ENCODE results near the gene TPK1.
"Not testable (repeated sequence)": the region's sequence is repeated elsewhere in the genome, so short reads cannot be mapped to it uniquely, and the experiment has no call there.

The TPK1 gene

GRCh38 chr7:144606261-144606660 is 229.6 kb downstream of the TPK1 start:
- no peak for DNase-seq

GRCh38 chr7:144596953-144597352 is 238.9 kb downstream of the TPK1 start:
- no peak for DNase-seq

GRCh38 chr7:144594580-144594979 is 241.3 kb downstream of the TPK1 start:
- DNase-seq = no peak

- DNase-seq = no peak
Observed at GRCh38 chr7:144588559-144589051, 247.2 kb downstream of the TPK1 start.

- DNase-seq = no peak
Observed at GRCh38 chr7:144587701-144588100, 248.2 kb downstream of the TPK1 start.

GRCh38 chr7:144584726-144585125 is 251.1 kb downstream of the TPK1 start:
- no peak for DNase-seq

- DNase-seq = no peak
Observed at GRCh38 chr7:144579687-144580086, 256.2 kb downstream of the TPK1 start.

- DNase-seq = no peak
Observed at GRCh38 chr7:144575456-144575855, 260.4 kb downstream of the TPK1 start.

GRCh38 chr7:144574753-144575152 is 261.1 kb downstream of the TPK1 start:
- not testable (repeated sequence) for DNase-seq

- no peak for DNase-seq
Observed at GRCh38 chr7:144568233-144568632, 267.6 kb downstream of the TPK1 start.

- no peak for DNase-seq
Observed at GRCh38 chr7:144565586-144565985, 270.3 kb downstream of the TPK1 start.

- no peak for DNase-seq
Observed at GRCh38 chr7:144549861-144550260, 286.0 kb downstream of the TPK1 start.

- DNase-seq = no peak
Observed at GRCh38 chr7:144548556-144548955, 287.3 kb downstream of the TPK1 start.

- no peak for DNase-seq
Observed at GRCh38 chr7:144547888-144548287, 288.0 kb downstream of the TPK1 start.

GRCh38 chr7:144546782-144547181 is 289.1 kb downstream of the TPK1 start:
- DNase-seq = no peak

- no peak for DNase-seq
Observed at GRCh38 chr7:144545330-144545729, 290.5 kb downstream of the TPK1 start.

GRCh38 chr7:144534655-144535395 is 301.0 kb downstream of the TPK1 start:
- DNase-seq = no peak

GRCh38 chr7:144534196-144534595 is 301.7 kb downstream of the TPK1 start:
- no peak for DNase-seq

- DNase-seq = no peak
Observed at GRCh38 chr7:144531181-144531580, 304.7 kb downstream of the TPK1 start.

- no peak for DNase-seq
Observed at GRCh38 chr7:144529269-144529926, 306.5 kb downstream of the TPK1 start.

GRCh38 chr7:144528536-144529045 is 307.3 kb downstream of the TPK1 start:
- DNase-seq = no peak

- no peak for DNase-seq
Observed at GRCh38 chr7:144527051-144527471, 308.8 kb downstream of the TPK1 start.

- DNase-seq = no peak
Observed at GRCh38 chr7:144525956-144526355, 309.9 kb downstream of the TPK1 start.

GRCh38 chr7:144524271-144524670 is 311.6 kb downstream of the TPK1 start:
- DNase-seq = no peak
